ENCODE measurements around the gene ACSM3. TPM values are rescaled to one million over a fixed set of nuclear protein-coding genes. Genes with fewer than 3 reads are reported as not detected.

Gene ACSM3
- total and polyA plus RNA-seq, 10 of the 15 experiments (the other 5 are each of a cell fraction or from before 2014, with no cell fraction given) = 4.9 to 21.0 (median 7.0) TPM

DNA sequence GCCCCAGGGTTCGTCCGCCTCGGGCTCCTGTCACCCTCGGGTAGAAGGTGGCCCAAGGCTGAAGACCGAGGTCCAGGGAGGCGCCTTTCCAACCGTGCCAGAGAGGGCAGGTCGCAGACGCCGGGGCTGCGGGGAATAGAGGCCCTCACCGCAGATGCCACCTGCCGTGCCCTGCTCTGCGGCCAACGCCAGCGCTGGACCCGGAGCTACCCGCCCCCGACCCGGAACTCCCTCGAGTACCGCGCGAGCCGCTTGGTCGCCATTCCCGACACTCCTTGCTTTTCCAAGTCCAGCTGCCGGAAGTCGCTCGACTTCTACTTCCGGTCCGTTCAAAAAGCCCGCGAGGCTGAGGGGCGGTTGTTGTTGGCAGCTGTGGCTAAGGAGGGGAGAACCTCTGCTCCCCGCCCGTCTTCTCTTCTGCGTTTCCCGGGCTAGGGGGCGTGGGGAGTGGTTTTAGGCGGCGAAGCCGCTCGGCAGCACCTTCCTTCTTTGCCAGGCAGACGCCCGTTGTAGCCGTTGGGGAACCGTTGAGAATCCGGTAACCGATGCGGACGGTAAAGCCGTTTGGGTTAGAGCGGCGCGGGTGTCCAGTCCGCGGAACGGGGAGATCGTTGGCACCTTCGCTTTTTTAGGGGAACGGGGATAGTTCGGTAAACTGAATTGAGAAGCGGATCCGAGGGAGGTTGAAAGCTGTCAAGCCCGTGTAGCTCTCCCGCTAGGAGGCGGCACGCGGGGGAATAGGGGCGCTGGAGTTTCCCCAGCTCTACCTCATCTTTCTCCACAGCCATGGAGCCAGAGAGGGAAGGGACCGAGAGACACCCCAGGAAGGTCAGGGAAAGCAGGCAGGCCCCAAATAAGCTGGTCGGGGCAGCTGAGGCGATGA lies 42.6 kb downstream of the ACSM3 start, which contains the start of the genes ERI2 and REXO5:
TSS of gene ERI2 (minus strand) at position 305 of the 883 bp plus-strand sequence. CDS start at position 263, 42 bp downstream.
TSS of gene REXO5 (plus strand) at position 360 of the 883 bp plus-strand sequence. CDS start at position 787, 427 bp downstream.
- ChIA-PET POLR2A (interaction anchor here (1.0 to 1.7 kb wide), 4 partner anchors 10 to 137 kb away, joined by 3 to 6 read pairs (median 4); no protein-coding TSS in a partner anchor), SMC1A (ENCODE audit: uncharacterized antibody, unreplicated experiment) (interaction anchor here (0.7 to 1.6 kb wide), 9 partner anchors 10 to 278 kb away, joined by 3 to 7 read pairs (median 3); partner anchors contain the start of gene THUMPD1), CTCF (interaction anchor here (0.6 to 1.7 kb wide), 14 partner anchors 9 to 277 kb away, joined by 3 to 13 read pairs (median 4); partner anchors contain the start of genes DCUN1D3 and LYRM1), RAD21 (ENCODE audit: unreplicated experiment) (interaction anchor here (0.7 to 1.8 kb wide), 6 partner anchors 37 to 785 kb away, joined by 3 to 11 read pairs (median 4); partner anchors contain the start of genes DCUN1D3 and LYRM1)
- H3K9ac ChIP-seq (ENCODE audit: control insufficient read depth, insufficient read depth, low read length) = peak within 1 kb of the TSS; percentile 99
- H3K9me3 ChIP-seq (replicated peaks; ENCODE audit: control insufficient read depth, insufficient read depth, low read length) = no peaks in the 10 kb centered on the region
- no peaks in the 10 kb centered on the region for H4K20me1 ChIP-seq (ENCODE audit: control insufficient read depth, insufficient read depth)
- H3K4me2 ChIP-seq (ENCODE audit: control insufficient read depth, insufficient read depth) = peak within 1 kb of the TSS; percentile 85
- in situ Hi-C loops (cut with MboI) = no loop called here
- ATAC-seq (peak; percentile 92), FAIRE-seq (peak; percentile 84), DNase-seq (ENCODE audit: low read depth, low spot score) (peak; percentile 59)
- H3K36me3 ChIP-seq (ENCODE audit: control insufficient read depth in 2 of 2, insufficient read depth in 2 of 2, low read length in 1 of 2) = no peaks in the 10 kb centered on the region
- TSS peak; percentile 96 for BruUV-seq (replicated peaks)
- intact Hi-C loops (cut with micrococcal nuclease; ENCODE audit: unreplicated experiment) = loop anchor here (2.0 to 5.0 kb wide), 3 partner anchors 41 to 94 kb away; partner anchors contain the start of genes DCUN1D3, LYRM1 and THUMPD1
- H2AFZ ChIP-seq (ENCODE audit: control insufficient read depth, low read depth, low read length) = peak within 1 kb of the TSS; percentile 95
- no peaks in the 10 kb centered on the region for H3K27me3 ChIP-seq (replicated peaks in 1 of 2; ENCODE audit: control insufficient read depth in 2 of 2, insufficient read depth in 2 of 2, low read length in 1 of 2)
- peak within 1 kb of the TSS; percentile 88 for H3K4me3 ChIP-seq
- peaks cover 7% of the 10 kb centered on the region for H3K4me1 ChIP-seq (ENCODE audit: control insufficient read depth, insufficient read depth, low read length)
- under 1% methylated on average over 74 of the region's 74 CpGs for WGBS (ENCODE audit: insufficient coverage, insufficient replicate concordance, low lambda C conversion rate, missing lambda C conversion rate)
- H3K27ac ChIP-seq (ENCODE audit: control insufficient read depth, insufficient read depth) = peak within 1 kb of the TSS; percentile 94
- peaks cover 17% of the 10 kb centered on the region for H3K79me2 ChIP-seq (ENCODE audit: control insufficient read depth, insufficient read depth, low read length)
- TF ChIP-seq PAX5 (IDR thresholded peaks at IDR 0.05; ENCODE audit: borderline replicate concordance, low read depth, low read length) = no peak
- no peak for TF ChIP-seq EZH2 (IDR thresholded peaks at IDR 0.05; ENCODE audit: borderline replicate concordance, control insufficient read depth, low read depth, low read length)
- TF ChIP-seq MTA3 (IDR thresholded peaks at IDR 0.05; ENCODE audit: borderline replicate concordance, low read length) = no peak
- TF ChIP-seq, protein P1, sequence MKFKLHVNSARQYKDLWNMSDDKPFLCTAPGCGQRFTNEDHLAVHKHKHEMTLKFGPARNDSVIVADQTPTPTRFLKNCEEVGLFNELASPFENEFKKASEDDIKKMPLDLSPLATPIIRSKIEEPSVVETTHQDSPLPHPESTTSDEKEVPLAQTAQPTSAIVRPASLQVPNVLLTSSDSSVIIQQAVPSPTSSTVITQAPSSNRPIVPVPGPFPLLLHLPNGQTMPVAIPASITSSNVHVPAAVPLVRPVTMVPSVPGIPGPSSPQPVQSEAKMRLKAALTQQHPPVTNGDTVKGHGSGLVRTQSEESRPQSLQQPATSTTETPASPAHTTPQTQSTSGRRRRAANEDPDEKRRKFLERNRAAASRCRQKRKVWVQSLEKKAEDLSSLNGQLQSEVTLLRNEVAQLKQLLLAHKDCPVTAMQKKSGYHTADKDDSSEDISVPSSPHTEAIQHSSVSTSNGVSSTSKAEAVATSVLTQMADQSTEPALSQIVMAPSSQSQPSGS (IDR thresholded peaks at IDR 0.05; ENCODE audit: low read length) = no peak
- no peak for TF ChIP-seq RBBP5 (conservative IDR thresholded peaks at IDR 0.05)
- no peak for TF ChIP-seq SIX5 (IDR thresholded peaks at IDR 0.05; ENCODE audit: low read depth, low read length, severe bottlenecking)
- TF ChIP-seq, protein P2, sequence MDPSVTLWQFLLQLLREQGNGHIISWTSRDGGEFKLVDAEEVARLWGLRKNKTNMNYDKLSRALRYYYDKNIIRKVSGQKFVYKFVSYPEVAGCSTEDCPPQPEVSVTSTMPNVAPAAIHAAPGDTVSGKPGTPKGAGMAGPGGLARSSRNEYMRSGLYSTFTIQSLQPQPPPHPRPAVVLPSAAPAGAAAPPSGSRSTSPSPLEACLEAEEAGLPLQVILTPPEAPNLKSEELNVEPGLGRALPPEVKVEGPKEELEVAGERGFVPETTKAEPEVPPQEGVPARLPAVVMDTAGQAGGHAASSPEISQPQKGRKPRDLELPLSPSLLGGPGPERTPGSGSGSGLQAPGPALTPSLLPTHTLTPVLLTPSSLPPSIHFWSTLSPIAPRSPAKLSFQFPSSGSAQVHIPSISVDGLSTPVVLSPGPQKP (IDR thresholded peaks at IDR 0.05; ENCODE audit: low read depth, low read length) = peak; percentile 81
- TF ChIP-seq DPF2 (IDR thresholded peaks at IDR 0.05) = no peak
- peak; percentile 60; the same call in 1 of the 2 replicates for TF ChIP-seq LARP7 (IDR thresholded peaks at IDR 0.05)
- TF ChIP-seq SMC3 (IDR thresholded peaks at IDR 0.05; ENCODE audit: borderline replicate concordance, low read length) = peak; percentile 30; the same call in 1 of the 2 replicates
- TF ChIP-seq, protein P3, sequence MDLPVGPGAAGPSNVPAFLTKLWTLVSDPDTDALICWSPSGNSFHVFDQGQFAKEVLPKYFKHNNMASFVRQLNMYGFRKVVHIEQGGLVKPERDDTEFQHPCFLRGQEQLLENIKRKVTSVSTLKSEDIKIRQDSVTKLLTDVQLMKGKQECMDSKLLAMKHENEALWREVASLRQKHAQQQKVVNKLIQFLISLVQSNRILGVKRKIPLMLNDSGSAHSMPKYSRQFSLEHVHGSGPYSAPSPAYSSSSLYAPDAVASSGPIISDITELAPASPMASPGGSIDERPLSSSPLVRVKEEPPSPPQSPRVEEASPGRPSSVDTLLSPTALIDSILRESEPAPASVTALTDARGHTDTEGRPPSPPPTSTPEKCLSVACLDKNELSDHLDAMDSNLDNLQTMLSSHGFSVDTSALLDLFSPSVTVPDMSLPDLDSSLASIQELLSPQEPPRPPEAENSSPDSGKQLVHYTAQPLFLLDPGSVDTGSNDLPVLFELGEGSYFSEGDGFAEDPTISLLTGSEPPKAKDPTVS (IDR thresholded peaks at IDR 0.05; ENCODE audit: low read depth, low read length) = no peak
- TF ChIP-seq BCL11A (IDR thresholded peaks at IDR 0.05; ENCODE audit: low read depth, low read length) = no peak
- TF ChIP-seq POU2F2 (IDR thresholded peaks at IDR 0.05; ENCODE audit: borderline replicate concordance, low read depth, low read length) = peak; percentile 72; the same call in 2 of the 3 replicates
- TF ChIP-seq, protein P4, sequence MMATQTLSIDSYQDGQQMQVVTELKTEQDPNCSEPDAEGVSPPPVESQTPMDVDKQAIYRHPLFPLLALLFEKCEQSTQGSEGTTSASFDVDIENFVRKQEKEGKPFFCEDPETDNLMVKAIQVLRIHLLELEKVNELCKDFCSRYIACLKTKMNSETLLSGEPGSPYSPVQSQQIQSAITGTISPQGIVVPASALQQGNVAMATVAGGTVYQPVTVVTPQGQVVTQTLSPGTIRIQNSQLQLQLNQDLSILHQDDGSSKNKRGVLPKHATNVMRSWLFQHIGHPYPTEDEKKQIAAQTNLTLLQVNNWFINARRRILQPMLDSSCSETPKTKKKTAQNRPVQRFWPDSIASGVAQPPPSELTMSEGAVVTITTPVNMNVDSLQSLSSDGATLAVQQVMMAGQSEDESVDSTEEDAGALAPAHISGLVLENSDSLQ (IDR thresholded peaks at IDR 0.05) = peak; percentile 72
- no peak for TF ChIP-seq EP300 (IDR thresholded peaks at IDR 0.05; ENCODE audit: borderline replicate concordance in 1 of 2, control insufficient read depth in 1 of 2, low read depth in 2 of 2, low read length in 2 of 2)
- TF ChIP-seq MYB (IDR thresholded peaks at IDR 0.05; ENCODE audit: borderline replicate concordance, low read depth, low read length) = peak; percentile 86; the same call in 1 of the 2 replicates
- no peak for TF ChIP-seq BMI1 (IDR thresholded peaks at IDR 0.05; ENCODE audit: borderline replicate concordance)
